Fibroblast of mammary gland (primary cell): ENCODE measurements around the gene GSE1.

Source experiments
- DNase-seq: peaks from one replicate; pipeline ENCODE4 v3.0.0-alpha.2; 2010; ENCODE audit warnings: low read depth
- H3K4me3 ChIP-seq: 2 replicates; pipeline ENCODE4 v1.5.1; 2011; ENCODE audit warnings: low read depth, mild to moderate bottlenecking, low read length, moderate library complexity; ENCODE audit not compliant: control insufficient read depth
- CTCF ChIP-seq: conservative IDR thresholded peaks from 2 replicates; pipeline ENCODE4 v1.5.1; 2011; ENCODE audit warnings: low read depth, low read length, inconsistent platforms; ENCODE audit not compliant: control insufficient read depth, insufficient read depth

GSE1 gene

GRCh38 chr16:85689950-85690320 lies 76.8 kb downstream of the GSE1 start:
- TF ChIP-seq CTCF = no peak
- H3K4me3 ChIP-seq = no peak overlapping the region
- no peak for DNase-seq

- no peak for TF ChIP-seq CTCF
- H3K4me3 ChIP-seq = no peak overlapping the region
- DNase-seq = no peak
Measured at GRCh38 chr16:85690469-85691064, 77.4 kb downstream of the GSE1 start.

- no peak for DNase-seq
- H3K4me3 ChIP-seq = no peak overlapping the region
- TF ChIP-seq CTCF = no peak
Measured at GRCh38 chr16:85695196-85696128, 82.3 kb downstream of the GSE1 start.

- DNase-seq = no peak
- no peak overlapping the region for H3K4me3 ChIP-seq
- TF ChIP-seq CTCF = no peak
Measured at GRCh38 chr16:85696781-85697180, 83.7 kb downstream of the GSE1 start.

GRCh38 chr16:85697431-85697830 lies 84.3 kb downstream of the GSE1 start:
- H3K4me3 ChIP-seq = no peak overlapping the region
- DNase-seq = no peak
- TF ChIP-seq CTCF = no peak

GRCh38 chr16:85698459-85698891 lies 85.4 kb downstream of the GSE1 start:
- no peak for TF ChIP-seq CTCF
- DNase-seq = no peak
- no peak overlapping the region for H3K4me3 ChIP-seq
